ENCODE measurements around the gene RB1. TPM values are rescaled to one million over a fixed set of nuclear protein-coding genes. Genes with fewer than 3 reads are reported as not detected.
"Not testable (repeated sequence)": the region's sequence is repeated elsewhere in the genome, so short reads cannot be mapped to it uniquely, and the experiment has no call there.

Gene RB1
- polyA plus RNA-seq, 4 donors, result 42.1 to 49.1 (median 45.5) TPM

- no peak for DNase-seq (ENCODE audit: low read depth in 4 of 4, low spot score in 2 of 4)
Observed at GRCh38 chr13:48443442-48444208, 140.1 kb downstream of the RB1 start.

- DNase-seq (ENCODE audit: low read depth in 4 of 4, low spot score in 2 of 4), result no peak
Observed at GRCh38 chr13:48446464-48446863, 142.9 kb downstream of the RB1 start.

- no peak for DNase-seq (ENCODE audit: low read depth in 4 of 4, low spot score in 2 of 4)
Observed at GRCh38 chr13:48448285-48448958, 144.9 kb downstream of the RB1 start.

GRCh38 chr13:48448959-48449614 lies 145.5 kb downstream of the RB1 start:
- no peak for DNase-seq (ENCODE audit: low read depth in 4 of 4, low spot score in 2 of 4)

- DNase-seq (ENCODE audit: low read depth in 4 of 4, low spot score in 2 of 4), result no peak
Observed at GRCh38 chr13:48449656-48450055, 146.1 kb downstream of the RB1 start.

- not testable (repeated sequence) for DNase-seq (ENCODE audit: low read depth in 4 of 4, low spot score in 2 of 4)
Observed at GRCh38 chr13:48451196-48451595, 147.6 kb downstream of the RB1 start.

GRCh38 chr13:48456546-48456945 lies 153.0 kb downstream of the RB1 start:
- no peak for DNase-seq (ENCODE audit: low read depth in 4 of 4, low spot score in 2 of 4)

GRCh38 chr13:48457578-48458242 lies 154.2 kb downstream of the RB1 start:
- DNase-seq (ENCODE audit: low read depth in 4 of 4, low spot score in 2 of 4), result no peak

GRCh38 chr13:48475230-48475629 lies 171.7 kb downstream of the RB1 start:
- no peak for DNase-seq (ENCODE audit: low read depth in 4 of 4, low spot score in 2 of 4)

GRCh38 chr13:48476215-48476614 lies 172.7 kb downstream of the RB1 start:
- no peak for DNase-seq (ENCODE audit: low read depth in 4 of 4, low spot score in 2 of 4)

GRCh38 chr13:48476686-48477085 lies 173.1 kb downstream of the RB1 start:
- DNase-seq (ENCODE audit: low read depth in 4 of 4, low spot score in 2 of 4), result no peak

GRCh38 chr13:48477191-48477855 lies 173.8 kb downstream of the RB1 start:
- DNase-seq (ENCODE audit: low read depth in 4 of 4, low spot score in 2 of 4), result no peak

GRCh38 chr13:48478391-48478790 lies 174.8 kb downstream of the RB1 start:
- DNase-seq (ENCODE audit: low read depth in 4 of 4, low spot score in 2 of 4), result no peak

- DNase-seq (ENCODE audit: low read depth in 4 of 4, low spot score in 2 of 4), result no peak
Observed at GRCh38 chr13:48483575-48483974, 180.0 kb downstream of the RB1 start.

GRCh38 chr13:48485432-48485831 lies 181.9 kb downstream of the RB1 start:
- DNase-seq (ENCODE audit: low read depth in 4 of 4, low spot score in 2 of 4), result no peak

- no peak for DNase-seq (ENCODE audit: low read depth in 4 of 4, low spot score in 2 of 4)
Observed at GRCh38 chr13:48486362-48486761, 182.8 kb downstream of the RB1 start.

GRCh38 chr13:48486836-48487235 lies 183.3 kb downstream of the RB1 start:
- no peak for DNase-seq (ENCODE audit: low read depth in 4 of 4, low spot score in 2 of 4)

GRCh38 chr13:48487968-48488367 lies 184.4 kb downstream of the RB1 start:
- no peak for DNase-seq (ENCODE audit: low read depth in 4 of 4, low spot score in 2 of 4)

- DNase-seq (ENCODE audit: low read depth in 4 of 4, low spot score in 2 of 4), result no peak
Observed at GRCh38 chr13:48488995-48489394, 185.4 kb downstream of the RB1 start.

GRCh38 chr13:48489666-48490065 lies 186.1 kb downstream of the RB1 start:
- DNase-seq (ENCODE audit: low read depth in 4 of 4, low spot score in 2 of 4), result no peak

GRCh38 chr13:48490241-48490640 lies 186.7 kb downstream of the RB1 start:
- no peak for DNase-seq (ENCODE audit: low read depth in 4 of 4, low spot score in 2 of 4)
